Adrenal gland (tissue), 12 donors: ENCODE results near the gene CYBA. TPM values are rescaled to one million over a fixed set of nuclear protein-coding genes. Genes with fewer than 3 reads are reported as not detected.

Source experiments
- DNase-seq, 7 donors: peaks; one replicate each; pipeline ENCODE4 v3.0.0-alpha.2; 2019 to 2020
- H3K27ac ChIP-seq, 5 donors: fragments of 200-600 bp; sonication (generic) in 4 of 5; 1 replicate in 3 of 5; 2 replicates in 2 of 5; pipeline versions ENCODE4 v1.5.1 to v1.8.0; 2016 to 2020; ENCODE audit warnings: mild to moderate bottlenecking in 1 of 5
- H3K27me3 ChIP-seq: fragments of 200-600 bp; 2 replicates; pipeline ENCODE4 v1.8.0; 2021
- H3K36me3 ChIP-seq, 2 donors: fragments of 200-600 bp; replicated peaks in 1 of 2; 1 replicate in 1 of 2; 2 replicates in 1 of 2; pipeline versions ENCODE4 v1.5.1 to v1.8.0; 2018 to 2022
- H3K4me1 ChIP-seq, 2 donors: fragments of 200-600 bp; replicated peaks in 1 of 2; 1 replicate in 1 of 2; 2 replicates in 1 of 2; pipeline versions ENCODE4 v1.5.1 to v1.8.0; 2018 to 2021
- H3K4me3 ChIP-seq, 4 donors: fragments of 200-600 bp; sonication (generic) in 3 of 4; one replicate each; pipeline ENCODE4 v1.5.1; 2016 to 2018
- H3K9me3 ChIP-seq, 3 donors: fragments of 200-600 bp; sonication (generic) in 1 of 3; replicated peaks in 1 of 3; 1 replicate in 2 of 3; 2 replicates in 1 of 3; pipeline versions ENCODE4 v1.5.1 to v1.8.0; 2016 to 2021
- POLR2A ChIP-seq, 2 donors: fragments of 450-650 bp; IDR thresholded peaks; one replicate each; pipeline ENCODE4 v1.6.1; 2017; ENCODE audit warnings: antibody characterized with exemption in 2 of 2, mild to moderate bottlenecking in 2 of 2, moderate library complexity in 1 of 2
- WGBS, 4 donors: extraction: QIAGEN DNeasy Blood & Tissue Kit in 2 of 4; methylation state at CpG; one replicate each; pipeline versions ENCODE4 v1.1.5 to v1.1.7; 2013 to 2017; 5-methylcytosine and 5-hydroxymethylcytosine counted together
- intact Hi-C, 2 donors: fragments of 100-400 bp; cut with DNase I; formaldehyde crosslinking; loops; one replicate each; pipeline versions ENCODE4 v1.14.1 to v1.15.0; 2022 to 2023
- polyA plus RNA-seq, 3 donors: library from polyadenylated mRNA; stranded (reverse); fragments of 200-250 nt in 2 of 3; fragments of 350-450 nt in 1 of 3; fragmentation: Illumina TruSeq in 1 of 3; extraction: RNeasy Lipid Tissue Mini Kit (QIAGEN cat#74804) in 1 of 3; gene quantifications; one replicate each; pipeline ENCODE4 v1.2.3, GENCODE V29; 2013 to 2014
- total RNA-seq, 9 donors: library from RNA; depleted of rRNA in 4 of 9; stranded (reverse); fragments of >200 nt in 4 of 9; fragments of 120-200 nt in 1 of 9; fragmentation: NEBNext Ultra II Directional in 1 of 9; extraction: Animal tissue kit (Norgen Biotek cat#: 25700) in 1 of 9; gene quantifications; one replicate each; pipeline versions ENCODE4 v1.1.0 to v1.2.4, GENCODE V29; 2013 to 2023
- TF ChIP-seq, protein P1 (sequence below), 6 experiments: fragments of 450-650 bp in 4 of 6; fragments of 200-600 bp in 2 of 6; sonication (generic) in 1 of 6; IDR thresholded peaks; 1 replicate in 5 of 6; 2 replicates in 1 of 6; pipeline versions ENCODE4 v1.5.1 to v1.8.0; 2016 to 2021; ENCODE audit warnings: antibody characterized with exemption in 6 of 6, mild to moderate bottlenecking in 2 of 6, moderate library complexity in 1 of 6
- donor health status: healthy with polysubstance abuse.
- donor health status: Bipolar disorder and iron deficiency.
- donor health status: DM: yes; HTN: yes; CAD: no.
- donor health status: DM: no; HTN: no; CAD: no.
- donor health status: DM: no; HTN: no; CAD: no.
- donor health status: DM: yes; HTN: yes; CAD: no.

Gene CYBA
- total and polyA plus RNA-seq, 12 donors = 19.6 to 374 (median 155) TPM

DNA sequence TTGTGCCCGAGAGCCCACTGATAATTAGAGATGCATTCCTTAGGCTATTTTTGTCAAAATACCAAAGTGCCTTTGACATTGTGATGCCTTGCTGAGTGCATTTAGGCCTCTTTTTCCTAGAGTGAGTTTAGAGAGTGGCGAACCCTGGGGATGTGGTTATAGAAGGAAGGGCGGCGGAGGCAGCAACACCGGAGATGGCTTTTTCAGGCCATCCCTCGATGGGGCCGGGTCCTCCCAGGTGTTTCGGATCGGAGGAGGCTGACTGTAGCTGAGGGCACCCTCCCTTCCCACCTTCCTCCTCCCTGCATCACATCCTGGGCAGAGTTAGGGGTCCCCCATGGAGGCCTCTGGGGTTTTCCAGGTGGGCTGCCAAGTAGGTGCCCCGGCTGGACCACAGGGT, 42.0 kb upstream of the CYBA start:
- peaks cover 0 to 5% of the 10 kb centered on the region in 2 donors for H3K4me1 ChIP-seq
- TF ChIP-seq POLR2A (IDR thresholded peaks at IDR 0.05) = no peak
- TF ChIP-seq, protein P1, sequence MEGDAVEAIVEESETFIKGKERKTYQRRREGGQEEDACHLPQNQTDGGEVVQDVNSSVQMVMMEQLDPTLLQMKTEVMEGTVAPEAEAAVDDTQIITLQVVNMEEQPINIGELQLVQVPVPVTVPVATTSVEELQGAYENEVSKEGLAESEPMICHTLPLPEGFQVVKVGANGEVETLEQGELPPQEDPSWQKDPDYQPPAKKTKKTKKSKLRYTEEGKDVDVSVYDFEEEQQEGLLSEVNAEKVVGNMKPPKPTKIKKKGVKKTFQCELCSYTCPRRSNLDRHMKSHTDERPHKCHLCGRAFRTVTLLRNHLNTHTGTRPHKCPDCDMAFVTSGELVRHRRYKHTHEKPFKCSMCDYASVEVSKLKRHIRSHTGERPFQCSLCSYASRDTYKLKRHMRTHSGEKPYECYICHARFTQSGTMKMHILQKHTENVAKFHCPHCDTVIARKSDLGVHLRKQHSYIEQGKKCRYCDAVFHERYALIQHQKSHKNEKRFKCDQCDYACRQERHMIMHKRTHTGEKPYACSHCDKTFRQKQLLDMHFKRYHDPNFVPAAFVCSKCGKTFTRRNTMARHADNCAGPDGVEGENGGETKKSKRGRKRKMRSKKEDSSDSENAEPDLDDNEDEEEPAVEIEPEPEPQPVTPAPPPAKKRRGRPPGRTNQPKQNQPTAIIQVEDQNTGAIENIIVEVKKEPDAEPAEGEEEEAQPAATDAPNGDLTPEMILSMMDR (IDR thresholded peaks at IDR 0.05) = no peak
- DNase-seq = no peak
- peaks cover 0 to 15% of the 10 kb centered on the region in 2 donors for H3K36me3 ChIP-seq
- WGBS, 4 donors = 76 to 88% (median 86%) methylated on average over 8 to 10 of the region's 10 CpGs
- intact Hi-C loops = no loop called here
- H3K27ac ChIP-seq = no peak overlapping the region
- no peaks in the 10 kb centered on the region for H3K9me3 ChIP-seq
- no peak overlapping the region for H3K4me3 ChIP-seq
- H3K27me3 ChIP-seq = peaks cover 22% of the 10 kb centered on the region

DNA sequence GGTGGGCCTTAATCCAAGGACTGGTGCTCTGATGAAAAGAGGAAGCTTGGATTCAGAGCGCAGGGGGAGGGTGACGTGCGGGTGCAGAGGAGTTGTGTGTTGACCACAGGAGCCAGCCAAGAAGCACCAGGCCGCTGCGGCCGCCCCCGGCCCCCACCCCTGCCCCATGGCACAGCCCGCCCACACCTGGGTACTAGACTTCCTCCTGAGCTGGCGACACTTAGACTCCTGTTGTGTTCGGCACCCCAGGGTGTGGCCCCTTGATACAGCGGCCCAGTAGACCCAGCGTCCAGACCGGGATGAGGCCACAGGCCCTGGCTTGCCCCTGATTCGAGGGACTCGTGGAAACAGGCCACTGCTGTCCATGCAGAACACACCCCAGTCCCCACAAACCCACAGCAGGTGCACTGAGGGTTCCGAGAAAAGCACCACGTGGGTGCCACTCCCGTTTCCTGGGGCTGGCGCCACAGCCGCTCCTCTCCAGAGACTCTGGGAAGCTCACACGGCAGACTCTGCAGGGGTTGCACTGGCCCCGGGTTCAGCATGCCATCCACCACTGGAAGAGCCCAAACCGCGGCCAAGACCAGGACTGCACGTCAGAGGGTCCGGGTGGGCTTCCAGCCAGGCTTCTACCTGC, 41.2 kb upstream of the CYBA start:
- H3K4me1 ChIP-seq = peaks cover 0 to 5% of the 10 kb centered on the region in 2 donors
- H3K36me3 ChIP-seq = peaks cover 0 to 7% of the 10 kb centered on the region in 2 donors
- H3K27ac ChIP-seq = no peak overlapping the region
- WGBS, 4 donors = 69 to 85% (median 80%) methylated on average over 8 to 26 of the region's 26 CpGs; no CpG with 5 or more reads in 1 of the 4 donors
- no peak overlapping the region for H3K4me3 ChIP-seq
- peaks cover 22% of the 10 kb centered on the region for H3K27me3 ChIP-seq
- DNase-seq = no peak
- intact Hi-C loops = no loop called here
- no peaks in the 10 kb centered on the region for H3K9me3 ChIP-seq
- TF ChIP-seq, protein P1 (IDR thresholded peaks at IDR 0.05) = no peak
- TF ChIP-seq POLR2A (IDR thresholded peaks at IDR 0.05) = no peak

DNA sequence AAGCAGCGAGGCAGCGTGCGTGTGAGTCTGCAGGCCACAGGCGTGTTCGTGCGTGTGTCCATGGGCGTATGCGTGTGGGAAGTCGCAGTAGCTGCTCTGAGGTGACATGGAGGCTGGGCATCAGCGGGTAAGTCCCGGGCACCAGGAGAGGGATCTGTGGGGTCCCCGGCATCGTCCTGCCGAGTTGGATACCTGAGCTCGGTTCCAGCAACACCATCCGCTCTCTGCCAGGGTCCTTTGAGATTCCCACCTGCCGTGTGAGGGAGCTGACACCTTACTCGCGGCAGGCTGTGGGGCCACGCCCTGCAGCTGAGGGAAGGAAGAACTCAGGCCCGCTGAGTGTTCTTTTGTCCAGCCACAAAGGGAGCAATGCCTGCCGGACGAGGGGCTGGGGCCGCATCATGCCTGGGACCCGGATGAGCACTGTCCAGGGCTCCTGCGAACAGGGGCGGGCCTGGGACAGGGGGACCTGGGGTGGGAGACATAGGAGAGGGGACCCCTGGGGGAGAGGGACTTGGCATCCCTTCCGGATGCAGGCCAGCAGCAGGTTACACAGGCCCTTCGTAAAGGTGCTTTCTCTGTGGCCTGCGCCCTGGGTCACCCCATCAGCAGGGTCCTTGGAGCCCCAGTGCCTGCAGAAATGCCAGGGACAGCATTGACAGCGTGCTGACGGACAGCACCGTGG, 40.4 kb upstream of the CYBA start:
- TF ChIP-seq, protein P1 (IDR thresholded peaks at IDR 0.05) = no peak
- TF ChIP-seq POLR2A (IDR thresholded peaks at IDR 0.05) = no peak
- intact Hi-C loops = no loop called here
- 77 to 83% (median 83%) methylated on average over 19 to 33 of the region's 33 CpGs for WGBS, 4 donors
- no peak for DNase-seq
- Histone ChIP-seq H3K27ac (no peak overlapping the region), H3K36me3 (no peaks in the 10 kb centered on the region), H3K27me3 (peaks cover 22% of the 10 kb centered on the region), H3K4me1 (peaks cover 6 to 7% of the 10 kb centered on the region in 2 donors), H3K4me3 (no peak overlapping the region), H3K9me3 (no peaks in the 10 kb centered on the region)

DNA sequence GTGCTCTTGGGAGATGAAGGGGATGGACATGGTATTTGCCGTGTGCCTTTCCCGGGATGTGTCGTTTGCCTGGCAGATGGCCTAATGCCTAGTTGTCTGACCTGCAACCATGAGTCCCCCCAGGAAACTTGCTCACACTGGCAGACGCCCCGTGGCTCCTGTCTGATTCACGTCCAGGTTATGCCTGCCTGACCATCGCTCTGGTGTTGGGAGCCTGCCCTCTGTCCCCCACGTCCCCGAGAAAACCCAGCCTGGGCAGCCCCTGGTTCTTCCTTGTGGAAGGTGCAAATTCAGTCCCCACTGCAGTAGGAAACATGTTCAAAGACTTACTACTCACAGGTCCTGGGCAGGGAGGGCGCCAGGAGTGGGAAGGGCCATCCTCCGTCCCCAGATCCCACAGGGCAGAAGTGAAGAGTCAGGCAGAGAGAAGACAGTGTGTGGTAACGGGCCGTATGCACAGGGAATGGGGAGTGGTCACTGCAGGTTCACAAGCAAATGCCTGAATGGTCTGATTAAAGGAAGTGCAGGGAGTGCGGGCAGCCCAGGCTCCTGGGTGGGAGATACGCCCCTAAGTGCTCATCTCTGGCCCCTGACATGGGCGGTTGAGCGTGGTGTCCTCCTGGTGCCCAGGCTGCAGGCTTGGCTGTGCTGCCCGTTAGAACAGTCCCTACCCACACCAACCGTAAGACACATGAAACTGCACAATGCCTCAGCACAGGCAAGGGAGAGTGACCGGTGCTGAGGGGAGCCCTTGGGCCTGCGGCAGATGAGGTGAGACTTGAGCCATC, 39.7 kb upstream of the CYBA start:
- TF ChIP-seq, protein P1 (IDR thresholded peaks at IDR 0.05) = no peak
- no peak for TF ChIP-seq POLR2A (IDR thresholded peaks at IDR 0.05)
- no peak overlapping the region for H3K4me3 ChIP-seq
- peaks cover 22% of the 10 kb centered on the region for H3K27me3 ChIP-seq
- no peak for DNase-seq
- H3K36me3 ChIP-seq = no peaks in the 10 kb centered on the region
- no peaks in the 10 kb centered on the region for H3K9me3 ChIP-seq
- no peak overlapping the region for H3K27ac ChIP-seq
- intact Hi-C loops = no loop called here
- WGBS, 4 donors = 76 to 84% (median 79%) methylated on average over 17 to 21 of the region's 21 CpGs
- H3K4me1 ChIP-seq = peaks cover 13% of the 10 kb centered on the region in 2 donors
